H7 (cell line): Measurements from ENCODE around the gene VCAM1. TPM values are rescaled to one million over a fixed set of nuclear protein-coding genes. Genes with fewer than 3 reads are reported as not detected.
"Not testable (repeated sequence)": the region's sequence is repeated elsewhere in the genome, so short reads cannot be mapped to it uniquely, and the experiment has no call there.

Experiments used
- DNase-seq: peaks from one replicate; pipeline ENCODE4 v3.0.0; 2012
- H3K27me3 ChIP-seq: 2 replicates; pipeline ENCODE4 v1.6.0; 2011; ENCODE audit warnings: mild to moderate bottlenecking, low read length; ENCODE audit not compliant: control insufficient read depth, insufficient read depth
- H3K36me3 ChIP-seq: replicated peaks from 2 replicates; pipeline ENCODE4 v1.5.1; 2011; ENCODE audit warnings: low read length; ENCODE audit not compliant: control insufficient read depth, insufficient read depth
- H3K4me3 ChIP-seq: 2 replicates; pipeline ENCODE4 v1.5.1; 2011; ENCODE audit warnings: low read depth, mild to moderate bottlenecking, control low read depth, low read length, moderate library complexity; ENCODE audit not compliant: insufficient read depth
- total RNA-seq: library from RNA; depleted of rRNA; stranded (reverse); fragments of >200 nt; shearing (Covaris generic); gene quantifications from 2 replicates; pipeline ENCODE4 v1.2.3, GENCODE V29; 2014

The VCAM1 gene
- total RNA-seq, 1 experiment from 2014 or later, result not detected

- not testable (repeated sequence) for H3K36me3 ChIP-seq, DNase-seq, H3K27me3 ChIP-seq
Measured at GRCh38 chr1:100713027-100713426, 6.5 kb upstream of the VCAM1 start.

GRCh38 chr1:100713626-100714025, 5.9 kb upstream of the VCAM1 start:
- no peak for DNase-seq
- no peak overlapping the region for H3K4me3 ChIP-seq
- H3K36me3 ChIP-seq, result no peaks in the 10 kb centered on the region

More at GRCh38 chr1:100713027-100713426, 6.5 kb upstream of the VCAM1 start:
- H3K4me3 ChIP-seq, result not testable (repeated sequence)

GRCh38 chr1:100714599-100714998, 4.9 kb upstream of the VCAM1 start:
- no peak overlapping the region for H3K4me3 ChIP-seq
- H3K36me3 ChIP-seq, result no peaks in the 10 kb centered on the region
- DNase-seq, result no peak
- H3K27me3 ChIP-seq, result no peaks in the 10 kb centered on the region

More at GRCh38 chr1:100713626-100714025, 5.9 kb upstream of the VCAM1 start:
- no peaks in the 10 kb centered on the region for H3K27me3 ChIP-seq

GRCh38 chr1:100717218-100717617, 2.3 kb upstream of the VCAM1 start:
- Histone ChIP-seq H3K4me3 (no peak overlapping the region), H3K36me3 (no peaks in the 10 kb centered on the region), H3K27me3 (no peaks in the 10 kb centered on the region)
- no peak for DNase-seq

GRCh38 chr1:100718581-100718980, 961 bp upstream of the VCAM1 start:
- H3K4me3 ChIP-seq, result no peak overlapping the region
- no peaks in the 10 kb centered on the region for H3K27me3 ChIP-seq
- DNase-seq, result no peak
- no peaks in the 10 kb centered on the region for H3K36me3 ChIP-seq

GRCh38 chr1:100720101-100720500, 559 bp downstream of the VCAM1 start:
- H3K36me3 ChIP-seq, result no peaks in the 10 kb centered on the region
- H3K4me3 ChIP-seq, result no peak overlapping the region
- no peak for DNase-seq
- H3K27me3 ChIP-seq, result no peaks in the 10 kb centered on the region

- no peak overlapping the region for H3K4me3 ChIP-seq
Measured at GRCh38 chr1:100720751-100721150, 1.2 kb downstream of the VCAM1 start.

GRCh38 chr1:100721526-100722207, 2.1 kb downstream of the VCAM1 start:
- Histone ChIP-seq H3K4me3 (no peak overlapping the region), H3K27me3 (no peaks in the 10 kb centered on the region), H3K36me3 (no peaks in the 10 kb centered on the region)
- DNase-seq, result no peak

More at GRCh38 chr1:100720751-100721150, 1.2 kb downstream of the VCAM1 start:
- no peaks in the 10 kb centered on the region for H3K27me3 ChIP-seq
- no peaks in the 10 kb centered on the region for H3K36me3 ChIP-seq
- DNase-seq, result no peak

- H3K4me3 ChIP-seq, result no peak overlapping the region
- no peaks in the 10 kb centered on the region for H3K36me3 ChIP-seq
- DNase-seq, result no peak
- H3K27me3 ChIP-seq, result no peaks in the 10 kb centered on the region
Measured at GRCh38 chr1:100722221-100722620, 2.7 kb downstream of the VCAM1 start.

- Histone ChIP-seq H3K4me3 (no peak overlapping the region), H3K36me3 (no peaks in the 10 kb centered on the region), H3K27me3 (no peaks in the 10 kb centered on the region)
- DNase-seq, result no peak
Measured at GRCh38 chr1:100724281-100724680, 4.7 kb downstream of the VCAM1 start.

GRCh38 chr1:100730130-100730529, 10.6 kb downstream of the VCAM1 start:
- H3K4me3 ChIP-seq, result no peak overlapping the region
- H3K27me3 ChIP-seq, result no peaks in the 10 kb centered on the region
- DNase-seq, result no peak
- no peaks in the 10 kb centered on the region for H3K36me3 ChIP-seq

- no peaks in the 10 kb centered on the region for H3K27me3 ChIP-seq
- no peak for DNase-seq
- H3K4me3 ChIP-seq, result no peak overlapping the region
- no peaks in the 10 kb centered on the region for H3K36me3 ChIP-seq
Measured at GRCh38 chr1:100731309-100731708, 11.8 kb downstream of the VCAM1 start.

- no peaks in the 10 kb centered on the region for H3K36me3 ChIP-seq
- H3K4me3 ChIP-seq, result no peak overlapping the region
- no peaks in the 10 kb centered on the region for H3K27me3 ChIP-seq
- no peak for DNase-seq
Measured at GRCh38 chr1:100731758-100732157, 12.2 kb downstream of the VCAM1 start.

GRCh38 chr1:100734676-100735075, 15.1 kb downstream of the VCAM1 start:
- no peak overlapping the region for H3K4me3 ChIP-seq
- DNase-seq, result no peak
- H3K27me3 ChIP-seq, result no peaks in the 10 kb centered on the region
- H3K36me3 ChIP-seq, result no peaks in the 10 kb centered on the region

- Histone ChIP-seq H3K4me3 (no peak overlapping the region), H3K36me3 (no peaks in the 10 kb centered on the region), H3K27me3 (no peaks in the 10 kb centered on the region)
- no peak for DNase-seq
Measured at GRCh38 chr1:100735244-100735643, 15.7 kb downstream of the VCAM1 start.

- no peaks in the 10 kb centered on the region for H3K27me3 ChIP-seq
- DNase-seq, result no peak
- H3K36me3 ChIP-seq, result no peaks in the 10 kb centered on the region
- H3K4me3 ChIP-seq, result no peak overlapping the region
Measured at GRCh38 chr1:100736324-100736723, 16.8 kb downstream of the VCAM1 start.
